SK-N-SH treated with all-trans-retinoic acid at 6 μM for 48 hours (cell line): ENCODE results near the gene SLC2A4.

Source experiments
- ATAC-seq: fragments of 200-7000 bp; cut with Tn5 transposase; 3 replicates; pipeline ENCODE4 v1.9.1; 2020; ENCODE audit warnings: mild to moderate bottlenecking, moderate library complexity
- CSDC2 ChIP-seq: fragments of 250-450 bp; sonication (Bioruptor Pico); IDR thresholded peaks from 2 replicates; pipeline ENCODE4 v1.5.0; 2020; ENCODE audit warnings: mild to moderate bottlenecking, moderate library complexity
- ESRRG ChIP-seq: fragments of 250-450 bp; sonication (Bioruptor Pico); IDR thresholded peaks from 2 replicates; pipeline ENCODE4 v1.6.1; 2021; ENCODE audit warnings: mild to moderate bottlenecking
- ISL1 ChIP-seq: fragments of 250-450 bp; sonication (Bioruptor Pico); IDR thresholded peaks from 2 replicates; pipeline ENCODE4 v2.1.2; 2022; ENCODE audit warnings: mild to moderate bottlenecking, moderate library complexity
- OSR1 ChIP-seq: fragments of 250-450 bp; sonication (Bioruptor Pico); IDR thresholded peaks from 2 replicates; pipeline ENCODE4 v1.8.0; 2022; ENCODE audit warnings: moderate library complexity, mild to moderate bottlenecking, inconsistent platforms
- PPARA ChIP-seq: fragments of 250-450 bp; sonication (Bioruptor Pico); IDR thresholded peaks from 2 replicates; pipeline ENCODE4 v1.5.0; 2020; ENCODE audit warnings: mild to moderate bottlenecking, borderline replicate concordance
- RARB ChIP-seq: fragments of 250-450 bp; sonication (Bioruptor Pico); IDR thresholded peaks from 2 replicates; pipeline ENCODE4 v1.8.0; 2021; ENCODE audit warnings: mild to moderate bottlenecking, moderate library complexity
- SNAI2 ChIP-seq: fragments of 250-450 bp; sonication (Bioruptor Pico); IDR thresholded peaks from 2 replicates; pipeline ENCODE4 v1.5.0; 2020; ENCODE audit warnings: mild to moderate bottlenecking, moderate library complexity
- TCF4 ChIP-seq: fragments of 250-450 bp; sonication (Bioruptor Pico); IDR thresholded peaks from 2 replicates; pipeline ENCODE4 v1.8.0; 2021; ENCODE audit warnings: mild to moderate bottlenecking, moderate library complexity, borderline replicate concordance
- TOX ChIP-seq: fragments of 250-450 bp; sonication (Bioruptor Pico); IDR thresholded peaks from 2 replicates; pipeline ENCODE4 v1.8.0; 2021; ENCODE audit warnings: mild to moderate bottlenecking, moderate library complexity, borderline replicate concordance
- TSHZ2 ChIP-seq: fragments of 250-450 bp; sonication (Bioruptor Pico); IDR thresholded peaks from 2 replicates; pipeline ENCODE4 v1.5.0; 2020; ENCODE audit warnings: mild to moderate bottlenecking, moderate library complexity
- ZC3H10 ChIP-seq: fragments of 250-450 bp; sonication (Bioruptor Pico); IDR thresholded peaks from 2 replicates; pipeline ENCODE4 v1.5.1; 2021; ENCODE audit warnings: mild to moderate bottlenecking, moderate library complexity
- ZFP3 ChIP-seq: fragments of 250-450 bp; sonication (Bioruptor Pico); IDR thresholded peaks from 2 replicates; pipeline ENCODE4 v1.5.0; 2020; ENCODE audit warnings: mild to moderate bottlenecking, moderate library complexity
- ZFP30 ChIP-seq: fragments of 450-650 bp; formaldehyde crosslinking; IDR thresholded peaks from 2 replicates; pipeline ENCODE4 v1.5.0; 2022; ENCODE audit warnings: mild to moderate bottlenecking, moderate library complexity
- ZNF565 ChIP-seq: fragments of 450-650 bp; formaldehyde crosslinking; conservative IDR thresholded peaks from 2 replicates; pipeline ENCODE4 v1.5.0; 2020; ENCODE audit warnings: low read depth, mild to moderate bottlenecking, moderate library complexity
- ZNF70 ChIP-seq: fragments of 450-650 bp; formaldehyde crosslinking; IDR thresholded peaks from 2 replicates; pipeline ENCODE4 v1.5.0; 2020; ENCODE audit warnings: mild to moderate bottlenecking, moderate library complexity
- TF ChIP-seq, protein P1 (sequence below): fragments of 250-450 bp; sonication (Bioruptor Pico); IDR thresholded peaks from 2 replicates; pipeline ENCODE4 v1.8.0; 2021; ENCODE audit warnings: low read depth, mild to moderate bottlenecking, moderate library complexity, borderline replicate concordance
- TF ChIP-seq, protein P2 (sequence below): fragments of 250-450 bp; sonication (Bioruptor Pico); IDR thresholded peaks from 2 replicates; pipeline ENCODE4 v1.5.1; 2020; ENCODE audit warnings: low read depth, mild to moderate bottlenecking, moderate library complexity
- TF ChIP-seq, protein P3 (sequence below): fragments of 250-450 bp; sonication (Bioruptor Pico); IDR thresholded peaks from 2 replicates; pipeline ENCODE4 v1.5.1; 2021; ENCODE audit warnings: mild to moderate bottlenecking, moderate library complexity
- TF ChIP-seq, protein P4 (sequence below): fragments of 250-450 bp; sonication (Bioruptor Pico); IDR thresholded peaks from 2 replicates; pipeline ENCODE4 v1.8.0; 2020; ENCODE audit warnings: mild to moderate bottlenecking, moderate library complexity, borderline replicate concordance

SLC2A4 gene

DNA sequence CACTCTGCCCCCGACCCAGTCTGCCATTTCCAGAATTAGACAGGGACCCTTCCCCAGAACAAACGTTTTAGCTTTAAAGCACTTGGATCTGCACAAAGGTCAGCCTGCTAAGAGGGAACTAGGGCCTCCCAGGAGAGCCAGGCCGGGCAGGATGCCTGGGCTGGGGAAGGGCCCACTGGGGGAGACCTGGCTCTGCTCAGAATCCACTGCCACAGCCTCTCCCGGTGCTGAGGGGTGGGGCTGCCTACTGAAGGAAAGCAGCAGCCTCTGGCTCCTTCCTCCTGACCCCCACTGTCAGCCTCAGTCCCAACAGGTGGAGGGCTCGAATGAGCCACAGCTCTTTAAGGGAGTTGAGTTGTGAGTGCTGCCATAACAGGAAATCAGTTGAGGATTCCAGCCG is 11.2 kb downstream of the SLC2A4 start:
- no peak for TF ChIP-seq ZNF70 (CRISPR knock-in tag)
- no peak for TF ChIP-seq CSDC2 (CRISPR knock-in tag)
- TF ChIP-seq, protein P1, sequence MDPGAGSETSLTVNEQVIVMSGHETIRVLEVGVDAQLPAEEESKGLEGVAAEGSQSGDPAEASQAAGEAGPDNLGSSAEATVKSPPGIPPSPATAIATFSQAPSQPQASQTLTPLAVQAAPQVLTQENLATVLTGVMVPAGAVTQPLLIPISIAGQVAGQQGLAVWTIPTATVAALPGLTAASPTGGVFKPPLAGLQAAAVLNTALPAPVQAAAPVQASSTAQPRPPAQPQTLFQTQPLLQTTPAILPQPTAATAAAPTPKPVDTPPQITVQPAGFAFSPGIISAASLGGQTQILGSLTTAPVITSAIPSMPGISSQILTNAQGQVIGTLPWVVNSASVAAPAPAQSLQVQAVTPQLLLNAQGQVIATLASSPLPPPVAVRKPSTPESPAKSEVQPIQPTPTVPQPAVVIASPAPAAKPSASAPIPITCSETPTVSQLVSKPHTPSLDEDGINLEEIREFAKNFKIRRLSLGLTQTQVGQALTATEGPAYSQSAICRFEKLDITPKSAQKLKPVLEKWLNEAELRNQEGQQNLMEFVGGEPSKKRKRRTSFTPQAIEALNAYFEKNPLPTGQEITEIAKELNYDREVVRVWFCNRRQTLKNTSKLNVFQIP (CRISPR knock-in tag), result no peak
- TF ChIP-seq ZFP3 (CRISPR knock-in tag), result no peak
- no peak for TF ChIP-seq ISL1 (CRISPR knock-in tag)
- TF ChIP-seq, protein P2, sequence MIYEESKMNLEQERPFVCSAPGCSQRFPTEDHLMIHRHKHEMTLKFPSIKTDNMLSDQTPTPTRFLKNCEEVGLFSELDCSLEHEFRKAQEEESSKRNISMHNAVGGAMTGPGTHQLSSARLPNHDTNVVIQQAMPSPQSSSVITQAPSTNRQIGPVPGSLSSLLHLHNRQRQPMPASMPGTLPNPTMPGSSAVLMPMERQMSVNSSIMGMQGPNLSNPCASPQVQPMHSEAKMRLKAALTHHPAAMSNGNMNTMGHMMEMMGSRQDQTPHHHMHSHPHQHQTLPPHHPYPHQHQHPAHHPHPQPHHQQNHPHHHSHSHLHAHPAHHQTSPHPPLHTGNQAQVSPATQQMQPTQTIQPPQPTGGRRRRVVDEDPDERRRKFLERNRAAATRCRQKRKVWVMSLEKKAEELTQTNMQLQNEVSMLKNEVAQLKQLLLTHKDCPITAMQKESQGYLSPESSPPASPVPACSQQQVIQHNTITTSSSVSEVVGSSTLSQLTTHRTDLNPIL, result no peak
- TF ChIP-seq SNAI2 (CRISPR knock-in tag), result no peak
- TF ChIP-seq, protein P3, sequence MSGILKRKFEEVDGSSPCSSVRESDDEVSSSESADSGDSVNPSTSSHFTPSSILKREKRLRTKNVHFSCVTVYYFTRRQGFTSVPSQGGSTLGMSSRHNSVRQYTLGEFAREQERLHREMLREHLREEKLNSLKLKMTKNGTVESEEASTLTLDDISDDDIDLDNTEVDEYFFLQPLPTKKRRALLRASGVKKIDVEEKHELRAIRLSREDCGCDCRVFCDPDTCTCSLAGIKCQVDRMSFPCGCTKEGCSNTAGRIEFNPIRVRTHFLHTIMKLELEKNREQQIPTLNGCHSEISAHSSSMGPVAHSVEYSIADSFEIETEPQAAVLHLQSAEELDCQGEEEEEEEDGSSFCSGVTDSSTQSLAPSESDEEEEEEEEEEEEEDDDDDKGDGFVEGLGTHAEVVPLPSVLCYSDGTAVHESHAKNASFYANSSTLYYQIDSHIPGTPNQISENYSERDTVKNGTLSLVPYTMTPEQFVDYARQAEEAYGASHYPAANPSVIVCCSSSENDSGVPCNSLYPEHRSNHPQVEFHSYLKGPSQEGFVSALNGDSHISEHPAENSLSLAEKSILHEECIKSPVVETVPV, result no peak
- no peak for TF ChIP-seq ZNF565 (CRISPR knock-in tag)
- TF ChIP-seq ESRRG, result no peak
- no peak for TF ChIP-seq TSHZ2 (CRISPR knock-in tag)
- TF ChIP-seq RARB (CRISPR knock-in tag), result no peak
- no peak for TF ChIP-seq TCF4 (CRISPR knock-in tag)
- no peak for TF ChIP-seq PPARA
- TF ChIP-seq, protein P4, sequence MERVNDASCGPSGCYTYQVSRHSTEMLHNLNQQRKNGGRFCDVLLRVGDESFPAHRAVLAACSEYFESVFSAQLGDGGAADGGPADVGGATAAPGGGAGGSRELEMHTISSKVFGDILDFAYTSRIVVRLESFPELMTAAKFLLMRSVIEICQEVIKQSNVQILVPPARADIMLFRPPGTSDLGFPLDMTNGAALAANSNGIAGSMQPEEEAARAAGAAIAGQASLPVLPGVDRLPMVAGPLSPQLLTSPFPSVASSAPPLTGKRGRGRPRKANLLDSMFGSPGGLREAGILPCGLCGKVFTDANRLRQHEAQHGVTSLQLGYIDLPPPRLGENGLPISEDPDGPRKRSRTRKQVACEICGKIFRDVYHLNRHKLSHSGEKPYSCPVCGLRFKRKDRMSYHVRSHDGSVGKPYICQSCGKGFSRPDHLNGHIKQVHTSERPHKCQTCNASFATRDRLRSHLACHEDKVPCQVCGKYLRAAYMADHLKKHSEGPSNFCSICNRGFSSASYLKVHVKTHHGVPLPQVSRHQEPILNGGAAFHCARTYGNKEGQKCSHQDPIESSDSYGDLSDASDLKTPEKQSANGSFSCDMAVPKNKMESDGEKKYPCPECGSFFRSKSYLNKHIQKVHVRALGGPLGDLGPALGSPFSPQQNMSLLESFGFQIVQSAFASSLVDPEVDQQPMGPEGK (CRISPR knock-in tag), result no peak
- no peak for TF ChIP-seq TOX (CRISPR knock-in tag)
- TF ChIP-seq OSR1 (CRISPR knock-in tag), result no peak
- TF ChIP-seq ZFP30 (CRISPR knock-in tag), result no peak
- TF ChIP-seq ZC3H10 (CRISPR knock-in tag), result no peak
- no peak for ATAC-seq

GRCh38 chr17:7293159-7293558 is 11.6 kb downstream of the SLC2A4 start:
- ATAC-seq, result no peak
- TF ChIP-seq OSR1 (CRISPR knock-in tag) (no peak), TSHZ2 (CRISPR knock-in tag) (no peak), RARB (CRISPR knock-in tag) (no peak), ZC3H10 (CRISPR knock-in tag) (no peak)
- TF ChIP-seq, protein P4 (CRISPR knock-in tag), result no peak
- TF ChIP-seq, protein P1 (CRISPR knock-in tag), result no peak
